Activated CD4-positive, CD25-positive, alpha-beta regulatory T cell treated with anti-CD3 and anti-CD28 coated beads, Interleukin-2, amount 50 U/mL, for 16 hours (primary cell): ENCODE data around the gene ADGRG3.

ENCODE experiments used
- DNase-seq: peaks from one replicate; pipeline ENCODE4 v3.0.0-alpha.2; 2020; ENCODE audit warnings: low read depth, low spot score

ADGRG3 gene

GRCh38 chr16:57630931-57631845 is 36.9 kb upstream of the ADGRG3 start:
- DNase-seq: no peak

GRCh38 chr16:57632568-57632967 is 35.5 kb upstream of the ADGRG3 start:
- DNase-seq: no peak

- DNase-seq: no peak
Observed at GRCh38 chr16:57633383-57634064, 34.6 kb upstream of the ADGRG3 start.

- no peak for DNase-seq
Observed at GRCh38 chr16:57634171-57634570, 33.9 kb upstream of the ADGRG3 start.

GRCh38 chr16:57635266-57636097 is 32.6 kb upstream of the ADGRG3 start:
- DNase-seq: no peak

GRCh38 chr16:57636184-57636583 is 31.9 kb upstream of the ADGRG3 start:
- no peak for DNase-seq

- DNase-seq: no peak
Observed at GRCh38 chr16:57637020-57637419, 31.1 kb upstream of the ADGRG3 start.

- no peak for DNase-seq
Observed at GRCh38 chr16:57637424-57637823, 30.7 kb upstream of the ADGRG3 start.

- no peak for DNase-seq
Observed at GRCh38 chr16:57637965-57638364, 30.1 kb upstream of the ADGRG3 start.

GRCh38 chr16:57638381-57638780 is 29.7 kb upstream of the ADGRG3 start:
- DNase-seq: no peak

- no peak for DNase-seq
Observed at GRCh38 chr16:57639172-57639887, 28.8 kb upstream of the ADGRG3 start.

GRCh38 chr16:57640185-57640584 is 27.9 kb upstream of the ADGRG3 start:
- DNase-seq: no peak

- no peak for DNase-seq
Observed at GRCh38 chr16:57640612-57641011, 27.5 kb upstream of the ADGRG3 start.

GRCh38 chr16:57642160-57643135 is 25.7 kb upstream of the ADGRG3 start:
- no peak for DNase-seq

GRCh38 chr16:57643147-57643874 is 24.8 kb upstream of the ADGRG3 start:
- DNase-seq: no peak

GRCh38 chr16:57643910-57644309 is 24.2 kb upstream of the ADGRG3 start:
- no peak for DNase-seq

- DNase-seq: no peak
Observed at GRCh38 chr16:57644383-57645014, 23.6 kb upstream of the ADGRG3 start.

- DNase-seq: no peak
Observed at GRCh38 chr16:57645169-57645568, 22.9 kb upstream of the ADGRG3 start.
